Fibroblast of skin of right quadriceps (primary cell): ENCODE measurements around the gene ACYP1.
A peak's percentile ranks its signal among the peaks of the same experiment; 100 is the strongest.

Experiments
- DNase-seq: peaks from one replicate; pipeline ENCODE4 v3.0.0-alpha.2; 2013

ACYP1 gene

DNA sequence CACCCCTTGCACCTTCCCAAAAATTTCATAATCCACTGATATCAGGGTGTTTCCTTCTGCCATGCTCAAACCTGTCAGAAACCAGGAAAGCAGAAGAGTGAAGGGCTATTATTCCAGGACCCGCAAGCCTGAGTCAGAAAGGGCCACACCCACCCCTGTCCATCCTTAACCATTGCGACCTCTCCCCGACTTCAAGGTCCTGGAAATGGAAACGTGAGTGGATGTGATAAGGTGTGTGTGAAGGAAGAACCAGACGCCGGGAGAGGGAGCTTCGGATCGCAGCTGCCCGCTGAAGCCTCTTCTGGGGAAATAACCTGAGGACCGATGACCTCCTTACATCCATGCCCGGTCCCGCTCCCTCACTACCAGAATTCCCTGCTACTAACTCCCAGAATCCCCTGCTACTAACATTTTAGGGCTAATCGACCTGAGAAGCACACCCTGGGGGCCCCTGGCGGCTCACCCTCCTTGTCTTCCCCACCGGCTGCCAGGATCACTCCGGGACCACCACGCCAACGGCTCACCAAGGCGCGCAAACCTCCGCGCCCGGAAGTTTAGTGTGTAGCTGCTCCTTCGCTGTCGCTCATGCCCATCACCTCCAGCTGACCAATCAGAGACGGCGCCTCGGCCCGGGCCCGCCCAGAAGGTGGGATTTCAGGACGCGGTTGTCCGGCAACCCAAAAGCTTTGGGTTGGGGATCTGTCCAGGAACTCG lies at the start of gene ACYP1:
TSS of gene ACYP1 (minus strand) at position 534 of the 714 bp plus-strand sequence. CDS start at position 63, 471 bp downstream.
- peak; percentile 86 for DNase-seq

DNA sequence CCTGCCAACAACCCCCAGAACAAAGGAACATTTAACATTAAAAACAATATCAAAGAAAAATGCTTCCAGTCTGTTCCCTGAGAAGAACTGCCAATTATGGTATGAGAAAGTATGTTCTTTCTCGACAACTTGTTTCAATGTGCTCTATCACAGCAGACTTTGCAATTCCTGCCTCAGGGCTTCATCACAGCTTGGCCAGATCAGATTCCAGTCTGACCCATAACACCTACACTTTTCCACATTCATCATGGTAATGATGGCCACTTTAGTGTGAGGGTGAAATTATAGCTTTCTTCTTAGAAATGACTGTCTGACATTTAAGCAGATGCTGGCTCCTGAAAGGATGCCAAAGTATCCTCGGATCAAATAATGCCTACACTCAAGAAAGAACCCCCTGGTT lies 46.1 kb upstream of the ACYP1 start:
- no peak for DNase-seq

DNA sequence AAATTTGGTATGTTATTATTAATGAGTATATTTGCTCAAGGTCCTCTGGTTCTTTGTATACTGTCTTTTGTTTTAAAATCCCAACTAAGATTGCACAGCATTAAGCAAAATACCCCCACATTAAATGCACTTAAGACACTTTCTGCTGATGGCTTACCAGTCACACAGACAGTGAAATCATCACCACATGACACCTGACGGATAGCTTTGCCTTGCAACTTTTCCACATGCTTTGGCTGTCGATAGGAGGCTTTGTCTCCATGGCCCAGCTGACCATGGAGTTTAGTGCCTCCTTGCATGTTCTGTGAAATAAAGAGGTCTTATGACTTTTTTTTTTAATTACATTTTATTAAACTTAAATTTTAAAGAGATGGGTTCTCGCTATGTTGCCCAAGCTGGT lies 43.4 kb upstream of the ACYP1 start:
- no peak for DNase-seq

DNA sequence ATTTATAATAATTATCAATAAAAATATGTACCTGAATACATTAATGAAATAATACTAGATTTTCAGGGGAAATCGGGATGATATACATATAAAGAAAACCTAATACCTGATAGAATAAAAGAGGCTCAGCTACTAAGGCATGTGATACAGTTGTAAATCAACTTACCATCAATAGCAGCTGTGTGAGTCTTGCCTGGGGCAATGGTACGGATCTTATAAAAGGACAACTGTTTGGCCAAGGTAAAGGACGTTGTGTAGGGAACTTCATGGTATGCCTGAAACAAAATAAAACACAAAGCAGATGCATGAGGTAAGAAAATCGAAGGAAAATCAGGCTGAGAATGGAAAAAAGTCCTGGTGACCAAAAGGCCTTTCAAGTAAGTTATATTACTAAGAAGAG lies 37.7 kb upstream of the ACYP1 start:
- DNase-seq, result no peak

DNA sequence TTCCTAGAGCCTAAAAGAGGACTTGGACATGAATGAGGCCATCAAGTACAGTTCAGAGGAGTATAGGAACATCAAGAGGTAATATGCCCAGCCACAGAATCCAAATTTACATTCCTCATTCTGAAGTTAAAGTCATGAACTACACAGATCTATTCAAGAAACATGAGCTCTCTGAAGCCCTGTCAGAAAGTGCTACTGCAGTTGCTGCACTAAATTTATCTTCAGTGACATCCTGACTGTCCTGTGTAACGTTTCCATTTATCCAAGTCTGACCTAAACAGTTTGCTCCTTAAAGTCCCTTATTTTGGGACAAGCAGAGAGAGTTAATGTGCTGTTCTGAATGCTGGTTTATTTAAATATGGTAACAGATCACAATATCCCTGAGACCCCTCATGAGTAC lies 34.9 kb upstream of the ACYP1 start:
- DNase-seq, result no peak

DNA sequence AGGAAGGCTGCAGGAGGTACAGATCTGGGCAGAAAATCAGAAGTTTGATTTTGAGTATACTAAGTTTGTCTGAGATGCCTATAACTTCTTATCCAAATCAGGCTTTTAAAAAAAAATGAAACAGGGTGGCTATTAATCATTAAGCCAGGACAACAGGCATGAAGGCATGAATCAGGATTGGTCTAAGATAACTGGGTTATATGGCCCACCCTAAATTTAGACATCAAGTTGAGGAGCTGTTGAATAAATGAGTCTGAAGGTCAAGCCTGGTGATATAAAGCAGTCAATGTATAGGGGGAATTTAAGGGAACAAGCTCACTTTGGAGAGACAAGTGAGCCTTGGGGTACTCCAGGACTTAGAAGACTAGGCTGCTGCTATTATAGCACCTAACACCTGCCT lies 34.4 kb upstream of the ACYP1 start:
- DNase-seq, result no peak

DNA sequence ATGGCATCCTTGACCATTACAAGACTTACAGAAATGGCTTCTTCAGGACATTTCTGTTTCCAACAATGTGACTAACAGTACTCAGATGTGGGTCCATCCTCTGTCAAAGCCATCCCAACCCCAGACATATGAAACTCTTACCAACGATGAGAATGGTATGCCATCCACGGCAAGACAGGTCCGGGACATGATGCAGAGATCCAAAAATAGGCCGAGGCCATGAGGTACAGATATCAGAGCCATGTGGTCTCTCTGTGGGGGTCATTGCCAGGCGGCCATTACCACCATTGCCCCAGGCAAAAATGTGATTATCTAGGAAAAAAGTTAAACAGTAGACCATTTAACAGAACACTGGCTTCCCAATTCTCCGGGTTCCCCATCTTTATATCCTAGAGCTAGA lies 33.1 kb upstream of the ACYP1 start:
- DNase-seq, result no peak

DNA sequence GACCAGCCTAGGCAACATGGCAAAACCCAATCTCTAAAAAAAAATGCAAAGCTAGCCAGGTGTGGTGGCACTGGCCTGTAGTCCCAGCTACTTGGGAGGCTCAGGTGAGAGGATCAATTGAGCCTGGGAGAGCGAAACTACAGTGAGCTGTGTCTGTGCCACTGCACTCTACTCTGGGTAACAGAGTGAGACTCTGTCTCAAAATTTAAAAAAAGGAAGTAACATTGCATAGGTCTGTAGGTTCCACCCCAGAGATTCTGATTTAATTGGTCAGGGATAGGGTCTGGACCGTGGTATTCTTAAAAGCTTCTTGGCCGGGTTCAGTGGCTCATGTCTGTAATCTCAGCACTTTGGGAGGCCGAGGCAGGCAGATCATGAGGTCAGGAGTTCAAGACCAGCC lies 31.9 kb upstream of the ACYP1 start:
- no peak for DNase-seq

DNA sequence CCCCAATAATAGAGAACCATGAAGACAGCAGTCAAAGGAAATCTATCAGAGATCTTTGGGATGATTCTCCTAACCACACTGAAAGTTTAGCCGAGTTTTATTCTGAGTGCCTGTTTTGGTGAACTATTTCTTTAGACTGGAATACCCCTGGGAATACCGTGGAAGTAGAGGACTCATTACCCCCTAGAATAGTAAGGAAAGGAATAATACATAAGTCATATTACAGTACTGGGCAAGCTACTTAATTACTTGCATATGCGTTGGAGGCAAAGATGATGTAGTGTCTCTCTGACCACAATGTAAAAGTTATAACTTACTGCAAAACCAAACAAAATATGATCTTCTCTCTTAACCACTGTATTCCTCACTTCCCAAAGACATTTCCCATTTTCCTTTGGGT lies 31.1 kb upstream of the ACYP1 start:
- DNase-seq, result peak; percentile 78

DNA sequence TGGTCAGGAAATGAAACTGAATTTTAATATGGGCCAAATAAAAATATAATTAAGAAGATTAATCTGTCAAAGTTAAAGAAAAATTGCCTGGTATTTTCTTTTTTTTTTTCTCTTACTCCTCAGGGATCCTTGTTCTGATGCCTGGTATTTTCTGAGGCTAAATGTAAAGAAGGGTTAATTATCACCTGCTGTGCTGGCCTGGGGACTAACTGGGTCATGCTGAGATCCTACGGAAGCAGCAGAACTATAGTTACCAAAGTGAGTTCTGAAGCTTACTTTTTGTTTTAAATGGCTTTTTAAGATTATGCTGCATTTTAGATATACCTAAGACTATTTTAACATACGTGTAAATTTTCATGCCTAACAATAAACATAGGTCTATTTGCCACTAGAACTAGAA lies 28.9 kb upstream of the ACYP1 start:
- no peak for DNase-seq

DNA sequence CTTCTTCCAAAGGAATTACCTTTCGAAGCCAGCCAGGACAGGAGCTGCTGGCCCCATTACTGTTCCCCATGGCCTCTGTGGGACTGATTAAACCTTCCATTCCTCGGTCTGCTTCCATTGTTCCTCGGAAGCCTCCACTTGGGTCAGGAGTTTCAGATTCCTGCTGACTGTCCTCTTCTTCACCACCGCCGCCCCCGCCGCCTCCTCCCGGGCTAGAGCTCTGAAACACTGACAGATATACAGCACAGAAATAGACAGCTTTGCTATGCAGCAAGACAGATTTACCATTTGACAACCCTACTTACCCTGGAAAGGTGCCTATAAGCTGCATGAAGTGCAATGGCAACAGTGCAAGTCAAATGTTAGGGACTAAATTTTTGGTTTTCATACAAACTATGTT lies 27.4 kb upstream of the ACYP1 start:
- no peak for DNase-seq

DNA sequence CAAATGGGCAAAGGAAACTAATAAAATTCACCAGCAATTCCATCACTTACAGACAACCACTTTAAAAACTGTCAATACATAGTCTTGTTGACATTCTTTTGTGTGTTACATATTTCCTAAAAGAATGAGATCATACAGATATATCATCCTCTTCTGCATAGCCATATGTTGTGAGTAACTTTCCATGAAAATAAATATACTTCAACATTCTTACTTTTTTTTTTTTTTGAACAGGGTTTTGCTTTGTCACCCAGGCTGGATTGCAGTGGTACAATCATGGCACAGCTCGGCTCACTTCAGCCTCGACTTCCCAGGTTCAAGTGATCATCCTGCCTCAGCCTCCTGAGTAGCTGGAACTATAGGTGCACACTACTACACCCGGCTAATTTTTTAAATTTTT lies 26.5 kb upstream of the ACYP1 start:
- DNase-seq, result peak; percentile 22

DNA sequence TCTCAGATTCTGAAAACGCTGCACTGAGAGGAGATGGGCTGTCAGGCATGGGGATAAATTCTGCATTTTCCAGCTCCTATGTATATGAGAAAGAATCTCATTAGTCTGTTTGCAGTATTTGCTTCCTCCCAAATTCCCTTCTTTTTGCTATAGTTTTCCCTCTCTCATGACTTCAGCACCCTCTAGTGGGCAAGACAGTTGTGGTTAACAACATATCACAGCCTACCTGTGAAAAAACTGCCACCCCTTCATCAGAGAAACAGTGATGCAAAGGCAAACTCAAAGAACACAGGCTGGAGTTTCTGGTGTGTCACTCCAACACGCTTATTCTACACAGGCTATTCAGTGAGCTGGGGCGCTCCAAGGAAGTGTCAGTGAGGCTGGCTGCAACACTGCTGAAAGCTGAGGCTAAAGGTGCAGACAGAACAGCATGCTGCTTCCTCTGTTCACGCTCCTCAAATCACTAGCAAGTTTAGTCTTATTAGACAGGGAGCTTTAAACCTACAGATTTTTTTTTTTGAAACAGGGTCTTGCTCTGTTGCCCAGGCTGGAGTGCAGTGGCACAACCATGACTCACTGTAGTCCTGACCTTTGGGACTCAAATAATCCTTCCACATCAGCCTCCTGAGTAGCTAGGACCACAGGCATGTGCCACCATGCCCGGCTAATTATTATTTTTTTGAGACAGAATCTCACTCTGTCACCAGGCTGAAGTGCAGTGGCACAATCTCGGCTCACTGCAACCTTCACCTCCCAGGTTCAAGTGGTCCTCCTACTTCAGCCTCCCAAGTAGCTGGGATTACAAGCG lies 24.9 kb upstream of the ACYP1 start:
- DNase-seq, result peak; percentile 50

DNA sequence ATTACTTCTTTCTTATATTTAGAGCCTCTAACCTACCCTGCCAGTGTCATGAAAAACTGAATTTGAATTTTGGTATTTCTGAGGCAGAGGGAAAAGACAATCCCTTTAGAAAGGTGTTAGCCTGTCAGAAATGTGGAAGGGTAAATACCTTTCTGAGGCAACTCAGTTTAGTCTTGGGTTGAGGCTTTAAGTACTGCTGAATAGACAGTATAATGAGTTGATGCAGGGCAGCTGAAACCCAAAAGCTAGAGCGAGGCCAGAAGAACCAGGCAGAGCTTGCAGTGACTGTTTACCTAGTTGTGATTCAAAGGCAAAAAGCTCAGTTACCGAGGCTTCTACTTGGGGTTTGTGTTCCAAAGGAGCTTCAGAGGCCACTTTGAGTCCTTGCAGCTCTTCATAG lies 24.3 kb upstream of the ACYP1 start:
- DNase-seq, result no peak

DNA sequence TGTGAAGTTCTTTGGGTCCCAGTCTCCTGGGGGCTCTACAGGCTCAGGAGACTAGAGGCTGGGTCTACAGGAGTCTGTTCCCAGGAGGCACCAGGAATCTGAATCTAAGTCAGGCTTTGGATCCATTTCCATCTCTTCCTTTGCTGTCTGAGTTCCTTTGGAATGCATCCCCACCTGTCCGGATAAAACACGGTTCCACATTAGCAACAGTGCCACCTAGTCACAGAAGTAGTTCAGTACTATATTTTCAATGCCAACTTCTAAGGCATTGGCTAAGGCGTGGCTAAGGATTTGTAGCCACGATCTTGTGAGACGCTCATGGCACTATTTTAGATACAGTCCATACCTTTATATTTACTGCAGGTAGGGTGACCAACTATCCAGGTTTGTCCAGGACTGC lies 20.7 kb upstream of the ACYP1 start:
- DNase-seq, result no peak

DNA sequence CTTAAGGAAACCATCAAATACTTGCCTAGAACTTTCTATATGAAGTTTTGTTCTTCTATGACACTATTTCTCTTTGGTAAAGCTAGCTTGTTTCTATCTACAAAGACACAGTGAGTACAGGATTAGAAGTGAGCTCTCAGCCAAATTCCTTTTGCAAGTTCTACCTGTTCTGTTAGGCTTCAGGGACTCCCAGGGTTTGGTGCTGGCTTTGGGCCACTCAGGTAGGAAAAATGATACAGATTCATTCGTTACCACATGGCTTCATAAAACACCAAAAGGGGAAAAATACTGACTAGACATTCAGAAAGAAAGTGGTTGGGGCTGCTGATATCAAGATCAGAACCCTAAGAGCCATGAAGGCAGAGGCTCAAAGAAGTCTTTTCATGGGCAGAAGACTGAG lies 19.4 kb upstream of the ACYP1 start:
- no peak for DNase-seq

DNA sequence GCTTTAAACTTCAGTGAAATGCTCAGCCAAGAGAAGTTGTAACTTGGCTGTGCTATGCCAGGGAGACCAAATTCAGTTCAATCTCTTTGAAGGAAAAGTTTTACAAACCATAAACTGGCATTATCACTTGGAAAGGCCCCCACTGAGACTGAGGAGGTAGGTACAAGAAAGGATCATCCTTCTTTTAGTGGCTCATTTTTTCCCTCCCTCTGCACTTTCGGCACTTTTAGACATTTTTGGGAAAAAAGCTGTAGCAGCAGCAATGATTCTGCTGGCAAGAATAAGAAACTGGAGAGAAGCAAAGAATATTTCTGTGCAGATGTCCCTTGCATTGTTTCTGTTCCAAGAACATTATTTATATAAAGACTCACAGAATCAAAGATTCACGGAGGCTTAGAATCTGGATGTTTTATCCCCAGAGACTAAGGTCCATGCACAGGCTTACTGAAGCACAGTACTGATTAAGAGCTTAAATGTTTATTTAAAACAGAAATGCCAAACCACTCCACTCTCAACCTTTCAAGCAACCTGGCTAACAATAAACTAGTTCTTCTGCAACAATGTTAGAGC lies 17.9 kb upstream of the ACYP1 start:
- no peak for DNase-seq

DNA sequence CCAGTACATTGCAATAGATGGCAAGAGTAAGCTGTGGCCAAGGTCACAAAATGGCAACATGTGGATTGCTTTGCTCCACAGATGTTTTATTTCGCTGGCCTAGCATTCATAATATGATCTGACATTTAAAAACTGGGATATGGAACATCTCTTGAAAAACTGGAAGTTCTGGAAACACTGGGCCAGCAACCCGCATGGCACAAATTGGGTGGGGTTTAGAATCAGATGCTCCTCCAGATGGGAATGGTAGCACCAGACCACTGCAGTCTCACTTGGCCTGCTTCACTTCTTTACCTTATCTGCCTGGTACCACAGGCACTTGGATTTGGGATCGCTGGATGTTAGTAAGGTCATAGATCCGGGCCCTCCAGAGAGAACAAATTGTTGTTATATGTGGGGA lies 15.7 kb upstream of the ACYP1 start:
- no peak for DNase-seq

DNA sequence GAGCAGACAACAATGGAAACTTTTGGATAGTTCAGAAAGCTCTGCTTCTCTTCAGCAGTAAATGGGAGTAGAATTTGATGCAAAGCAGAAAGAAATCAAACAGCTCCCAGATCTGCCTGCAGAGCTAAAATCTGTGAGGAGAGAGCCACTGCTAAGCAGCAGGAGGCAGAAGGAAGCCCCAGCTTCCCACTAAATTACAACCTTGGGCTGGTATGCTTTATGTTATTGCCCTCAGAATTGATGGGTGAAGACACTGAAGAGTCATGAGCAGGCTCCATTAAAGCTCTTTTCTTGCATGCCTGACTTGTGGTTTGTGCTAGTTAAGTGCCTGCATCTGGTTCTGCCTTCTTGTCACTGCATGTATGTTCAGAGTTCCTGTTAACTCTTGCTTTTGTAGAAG lies 14.0 kb upstream of the ACYP1 start:
- DNase-seq, result no peak

DNA sequence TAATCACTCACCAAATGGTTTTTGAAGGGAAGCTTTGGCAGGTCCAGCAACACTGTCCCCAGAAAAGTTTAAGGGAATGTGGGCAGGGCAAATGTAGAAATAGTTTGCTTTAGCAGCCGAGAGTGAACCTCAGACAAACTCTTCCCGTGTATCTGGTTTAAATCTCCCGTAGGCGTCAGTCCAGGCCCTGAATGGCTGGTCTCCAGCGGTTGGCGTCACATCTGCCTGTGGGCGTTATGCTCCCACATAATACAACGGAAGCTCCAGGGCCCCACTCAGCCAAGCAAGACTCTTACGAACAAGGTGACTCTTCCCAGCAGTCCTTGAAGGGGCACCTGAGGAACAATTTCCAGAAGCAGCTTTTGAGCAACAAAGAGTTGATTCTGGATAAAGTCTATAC lies 6.6 kb upstream of the ACYP1 start:
- no peak for DNase-seq

DNA sequence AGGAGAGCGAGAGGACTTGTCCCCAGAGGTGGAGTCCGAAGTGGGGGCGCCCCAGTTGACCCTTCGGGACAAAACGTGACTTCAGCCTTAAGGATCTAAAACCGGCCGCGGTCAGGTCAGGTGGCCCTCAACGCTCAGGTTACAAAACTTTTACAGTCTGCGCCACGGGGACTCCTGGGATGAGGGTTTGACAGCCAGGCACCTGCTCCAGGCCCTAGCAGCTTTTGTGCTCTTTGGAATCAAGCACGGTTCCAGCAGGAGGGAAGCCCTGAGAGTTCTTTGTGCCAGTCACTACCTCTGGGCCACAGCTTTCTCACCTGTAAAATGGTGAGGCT lies 6.0 kb upstream of the ACYP1 start:
- no peak for DNase-seq

DNA sequence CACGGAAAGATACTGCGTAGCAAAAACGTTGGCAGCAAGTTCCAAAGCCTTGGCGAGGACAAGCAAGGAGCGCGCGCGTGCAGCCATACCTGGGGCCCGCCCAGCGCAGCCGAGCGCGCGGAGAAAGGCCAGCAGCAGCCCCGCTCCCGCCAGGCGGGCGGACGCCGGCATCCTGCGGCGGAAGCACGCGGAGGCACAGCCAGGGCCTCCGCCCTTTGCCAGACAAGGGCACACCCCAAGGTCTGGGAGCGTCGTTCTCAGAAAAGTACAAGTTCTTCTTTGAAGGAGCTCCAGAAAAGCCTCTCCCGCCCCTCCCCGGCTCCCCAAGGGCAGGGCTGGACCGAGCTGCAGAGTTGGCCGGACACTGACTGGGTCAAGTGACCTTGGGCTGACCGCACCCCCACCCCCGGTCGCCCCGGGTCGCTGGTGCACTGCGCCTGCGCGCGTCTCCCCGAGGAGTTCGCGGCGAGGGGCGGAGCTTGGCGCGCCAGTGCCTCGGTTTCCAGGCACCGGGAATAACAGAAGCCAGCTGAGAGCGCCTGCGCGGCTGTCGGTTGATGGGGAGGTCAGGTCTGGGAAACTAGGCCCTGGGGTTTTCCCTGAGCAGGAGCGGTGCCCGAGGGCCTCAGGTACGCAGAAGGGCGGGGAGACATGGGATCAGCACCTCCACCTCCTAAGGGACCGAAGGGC lies 5.4 kb upstream of the ACYP1 start, which contains the start of gene ZC2HC1C:
TSS of gene ZC2HC1C (plus strand) at position 521 of the 690 bp plus-strand sequence. CDS start 933 bp downstream, outside the sequence.
- peak; percentile 78 for DNase-seq

DNA sequence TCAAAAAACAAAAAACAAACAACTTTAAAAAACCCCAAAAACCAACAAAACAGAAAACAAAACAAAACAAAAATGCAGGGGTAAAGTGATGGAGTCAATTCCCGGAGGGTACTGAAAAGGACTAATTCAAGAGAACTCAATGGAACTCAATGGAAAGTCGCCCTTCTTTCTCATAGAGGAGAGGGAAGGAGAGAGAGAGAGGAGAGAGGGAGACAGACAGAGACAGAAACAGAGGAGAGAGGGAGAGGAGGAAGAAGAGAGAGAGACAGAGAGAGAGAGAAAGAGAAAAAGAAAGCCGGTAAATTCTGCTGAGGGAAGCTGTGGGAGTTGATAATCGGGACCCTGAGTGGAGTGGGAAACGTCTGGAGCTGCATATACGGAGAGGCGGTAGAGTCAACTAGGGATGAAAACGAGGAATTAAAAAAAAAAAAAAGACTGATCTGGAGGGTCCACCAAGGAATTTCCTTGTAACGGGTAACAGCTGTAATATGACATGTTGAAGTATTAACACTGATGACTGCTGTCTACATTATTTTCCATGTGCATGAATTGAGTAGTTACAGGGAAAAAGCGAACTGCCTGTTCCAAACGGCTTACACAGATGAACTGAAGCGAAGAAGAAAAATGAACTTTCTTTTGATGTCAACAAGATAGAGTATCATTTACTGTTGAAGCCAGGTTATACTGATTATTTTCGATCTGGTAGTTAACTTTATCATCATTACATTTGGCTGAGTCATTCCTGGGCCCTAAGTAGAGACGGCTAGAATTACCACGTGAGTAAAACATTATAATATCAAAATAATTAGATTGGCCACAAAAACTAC lies 4.7 kb upstream of the ACYP1 start:
- no peak for DNase-seq
